Measurements from ENCODE around the gene MROH2A.

MROH2A gene

GRCh38 chr2:233766416-233766815, 11.7 kb upstream of the MROH2A start:
- no peak for DNase-seq (ENCODE audit: low read depth)

DNA sequence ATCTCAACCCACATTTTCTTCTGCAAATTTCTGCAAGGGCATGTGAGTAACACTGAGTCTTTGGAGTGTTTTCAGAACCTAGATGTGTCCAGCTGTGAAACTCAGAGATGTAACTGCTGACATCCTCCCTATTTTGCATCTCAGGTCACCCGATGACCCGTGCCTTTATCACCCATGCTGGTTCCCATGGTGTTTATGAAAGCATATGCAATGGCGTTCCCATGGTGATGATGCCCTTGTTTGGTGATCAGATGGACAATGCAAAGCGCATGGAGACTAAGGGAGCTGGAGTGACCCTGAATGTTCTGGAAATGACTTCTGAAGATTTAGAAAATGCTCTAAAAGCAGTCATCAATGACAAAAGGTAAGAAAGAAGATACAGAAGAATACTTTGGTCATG, 10.1 kb upstream of the MROH2A start:
- no peak for DNase-seq (ENCODE audit: low read depth)

DNA sequence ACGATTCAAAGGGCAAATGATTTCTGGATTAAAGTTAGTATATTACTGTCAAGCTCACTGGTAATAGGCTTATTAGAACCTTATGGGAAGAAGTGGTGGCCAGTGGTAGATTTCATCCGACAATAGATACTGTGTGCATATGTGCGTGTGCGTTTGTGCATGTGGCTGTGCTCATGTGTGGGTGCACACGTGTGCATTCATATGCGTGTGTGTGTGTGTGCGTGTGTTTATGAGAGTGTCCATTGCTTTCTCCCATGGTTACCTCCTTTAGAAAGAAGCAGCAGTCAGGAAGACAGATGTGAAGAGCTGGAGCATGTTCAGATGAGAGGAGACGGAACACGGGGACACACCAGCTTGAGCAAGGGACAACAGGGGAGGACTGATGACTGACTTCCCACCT, 8.9 kb upstream of the MROH2A start:
- no peak for DNase-seq (ENCODE audit: low read depth)

DNA sequence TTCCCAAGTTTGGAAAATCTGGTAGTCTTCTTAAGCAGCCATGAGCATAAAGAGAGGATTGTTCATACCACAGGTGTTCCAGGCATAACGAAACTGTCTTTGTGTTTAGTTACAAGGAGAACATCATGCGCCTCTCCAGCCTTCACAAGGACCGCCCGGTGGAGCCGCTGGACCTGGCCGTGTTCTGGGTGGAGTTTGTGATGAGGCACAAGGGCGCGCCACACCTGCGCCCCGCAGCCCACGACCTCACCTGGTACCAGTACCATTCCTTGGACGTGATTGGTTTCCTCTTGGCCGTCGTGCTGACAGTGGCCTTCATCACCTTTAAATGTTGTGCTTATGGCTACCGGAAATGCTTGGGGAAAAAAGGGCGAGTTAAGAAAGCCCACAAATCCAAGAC, 6.0 kb upstream of the MROH2A start:
- DNase-seq (ENCODE audit: low read depth), result no peak

DNA sequence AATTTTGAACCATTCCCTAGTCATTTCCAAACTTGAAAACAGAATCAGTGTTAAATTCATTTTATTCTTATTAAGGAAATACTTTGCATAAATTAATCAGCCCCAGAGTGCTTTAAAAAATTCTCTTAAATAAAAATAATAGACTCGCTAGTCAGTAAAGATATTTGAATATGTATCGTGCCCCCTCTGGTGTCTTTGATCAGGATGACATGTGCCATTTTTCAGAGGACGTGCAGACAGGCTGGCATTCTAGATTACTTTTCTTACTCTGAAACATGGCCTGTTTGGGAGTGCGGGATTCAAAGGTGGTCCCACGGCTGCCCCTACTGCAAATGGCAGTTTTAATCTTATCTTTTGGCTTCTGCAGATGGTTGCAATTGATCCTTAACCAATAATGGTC, 5.5 kb upstream of the MROH2A start:
- DNase-seq (ENCODE audit: low read depth), result no peak

DNA sequence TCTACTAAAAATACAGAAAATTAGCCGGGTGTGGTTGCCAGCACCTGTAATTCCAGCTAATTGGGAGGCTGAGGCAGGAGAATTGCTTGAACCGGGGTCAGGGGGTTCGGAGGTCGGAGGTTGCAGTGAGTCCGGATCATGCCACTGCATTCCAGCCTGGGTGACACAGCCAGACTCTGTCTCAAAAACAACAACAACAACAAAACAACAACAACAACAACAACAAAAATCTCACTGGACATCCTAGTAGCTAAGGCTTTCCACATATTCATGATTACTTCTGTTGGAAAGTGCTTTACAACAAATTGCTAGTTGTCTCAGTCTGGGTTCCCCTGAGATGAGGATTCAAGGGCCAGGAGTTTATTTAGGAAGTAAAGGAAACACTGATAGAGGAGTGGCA, 4.3 kb upstream of the MROH2A start:
- DNase-seq (ENCODE audit: low read depth), result no peak

GRCh38 chr2:233775414-233775813, 2.7 kb upstream of the MROH2A start:
- DNase-seq (ENCODE audit: low read depth), result no peak

DNA sequence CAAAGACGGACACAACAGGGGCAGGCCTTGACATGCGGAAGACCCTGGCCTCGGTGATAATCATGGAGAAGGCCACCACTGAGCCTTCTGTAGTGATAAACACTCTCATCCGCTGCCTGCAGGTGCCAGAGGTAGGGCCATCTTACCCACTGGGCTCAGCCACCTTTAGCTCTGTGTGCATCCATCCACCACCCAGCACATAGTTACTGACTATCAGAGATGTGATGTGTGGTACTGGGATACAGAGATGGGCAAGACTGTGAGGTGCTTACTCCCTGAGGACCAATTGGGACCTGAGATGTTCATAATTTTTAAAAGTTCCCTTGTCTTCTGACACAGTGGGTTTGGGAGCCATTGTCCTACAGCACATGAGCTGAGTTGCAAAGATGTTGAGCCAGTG, 1.6 kb downstream of the MROH2A start:
- no peak for DNase-seq (ENCODE audit: low read depth)

GRCh38 chr2:233780771-233781170, 2.6 kb downstream of the MROH2A start:
- no peak for DNase-seq (ENCODE audit: low read depth)

GRCh38 chr2:233789554-233789953, 11.4 kb downstream of the MROH2A start:
- DNase-seq (ENCODE audit: low read depth), result no peak

- no peak for DNase-seq (ENCODE audit: low read depth)
Measured at GRCh38 chr2:233791151-233791882, 13.2 kb downstream of the MROH2A start.

- DNase-seq (ENCODE audit: low read depth), result no peak
Measured at GRCh38 chr2:233791883-233792329, 13.8 kb downstream of the MROH2A start.

DNA sequence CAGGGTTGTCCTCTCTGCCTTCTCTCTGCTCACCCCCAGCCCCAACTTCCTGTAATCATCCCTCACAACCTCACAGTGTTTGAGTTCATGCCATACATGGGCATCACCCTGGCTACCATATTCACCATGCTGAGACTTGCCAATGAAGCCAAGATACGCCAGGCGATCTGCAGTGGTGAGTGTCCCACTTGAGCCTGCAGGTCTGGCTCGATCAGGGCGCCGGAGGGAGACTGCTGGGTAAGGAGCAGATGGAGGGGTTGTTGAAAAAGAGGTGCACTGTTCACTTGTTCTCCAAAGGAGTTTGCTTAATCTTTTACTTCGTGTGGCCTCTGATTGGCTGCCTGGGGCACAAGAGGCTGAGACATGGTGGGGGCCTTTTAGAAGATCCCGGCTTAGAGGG, 14.6 kb downstream of the MROH2A start:
- no peak for DNase-seq (ENCODE audit: low read depth)

DNA sequence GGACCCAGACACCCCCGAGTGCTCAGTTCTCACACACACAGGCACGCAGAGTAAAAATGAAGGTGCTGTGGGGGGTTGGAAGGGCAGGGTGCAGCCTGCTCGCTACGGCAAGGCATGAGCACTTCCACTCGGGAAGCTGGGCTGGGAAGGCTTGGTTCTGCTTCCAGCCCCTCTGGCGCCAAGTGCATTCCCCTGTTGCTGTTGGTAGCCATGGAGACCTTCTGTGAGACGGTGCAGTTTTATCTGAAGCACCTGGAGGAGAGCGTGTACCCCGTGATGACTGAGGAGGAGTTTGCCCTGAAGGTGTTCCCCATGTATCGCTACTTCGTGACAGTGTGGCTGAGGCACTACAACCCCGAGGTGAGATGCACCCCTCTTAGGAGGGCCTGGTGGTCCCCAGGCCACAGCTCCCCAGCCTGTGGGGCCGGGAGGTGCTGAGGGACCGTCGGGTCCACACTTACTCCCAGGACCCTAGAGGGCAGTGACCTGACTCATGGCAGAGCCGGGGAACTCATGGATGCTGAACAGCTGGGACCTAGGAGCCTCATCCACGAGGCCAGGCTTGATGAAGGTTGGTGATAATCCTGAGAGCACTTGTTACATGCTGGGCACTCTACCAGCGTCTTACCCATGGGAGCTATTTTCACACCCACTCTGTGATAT, 15.5 kb downstream of the MROH2A start:
- no peak for DNase-seq (ENCODE audit: low read depth)

DNA sequence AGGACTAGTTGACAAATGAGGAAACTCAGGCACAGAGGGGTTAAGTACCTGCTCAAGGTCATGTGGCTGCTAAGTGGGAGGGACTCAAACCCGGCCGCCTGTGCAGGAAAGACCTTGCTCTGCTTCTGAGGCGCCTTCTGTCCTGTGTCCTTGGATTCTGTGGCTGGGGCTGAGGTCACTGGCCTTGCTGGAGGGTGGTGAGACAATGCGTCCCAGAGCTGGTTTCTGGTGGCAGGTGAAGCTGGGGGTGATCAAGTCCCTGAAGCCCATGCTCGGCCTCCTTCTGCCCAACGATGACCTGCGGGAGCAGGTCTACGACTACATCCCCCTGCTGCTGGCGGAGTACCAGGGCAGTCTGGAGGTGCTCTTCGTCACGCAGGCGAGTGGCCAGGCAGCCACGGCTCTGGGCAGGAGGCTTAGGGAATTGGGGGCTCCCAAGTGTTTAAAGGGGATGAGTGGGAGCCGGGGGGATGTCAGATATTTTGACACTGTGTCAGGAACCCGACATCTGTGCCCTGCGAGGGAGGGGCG, 16.1 kb downstream of the MROH2A start:
- DNase-seq (ENCODE audit: low read depth), result no peak

GRCh38 chr2:233795735-233796171, 17.6 kb downstream of the MROH2A start:
- no peak for DNase-seq (ENCODE audit: low read depth)

DNA sequence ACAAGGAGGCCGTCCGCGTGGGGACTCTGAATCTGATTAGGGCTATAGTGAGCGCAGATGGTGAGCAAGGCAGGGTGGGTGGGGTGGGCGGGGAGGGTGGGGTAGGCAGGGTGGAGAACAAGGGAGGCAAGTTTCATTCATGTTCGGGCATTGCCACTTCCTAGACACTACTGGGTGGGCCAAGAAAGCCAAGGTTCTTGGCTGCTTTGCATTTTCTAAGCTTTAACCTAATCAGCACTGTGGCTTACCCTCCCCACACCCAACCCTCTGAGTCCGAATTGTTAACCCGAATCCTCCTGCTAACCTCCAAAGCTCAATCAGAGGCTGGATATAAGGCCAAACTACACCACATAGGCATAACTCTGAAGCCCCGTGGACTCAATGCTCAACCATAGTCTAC, 18.1 kb downstream of the MROH2A start:
- DNase-seq (ENCODE audit: low read depth), result no peak

DNA sequence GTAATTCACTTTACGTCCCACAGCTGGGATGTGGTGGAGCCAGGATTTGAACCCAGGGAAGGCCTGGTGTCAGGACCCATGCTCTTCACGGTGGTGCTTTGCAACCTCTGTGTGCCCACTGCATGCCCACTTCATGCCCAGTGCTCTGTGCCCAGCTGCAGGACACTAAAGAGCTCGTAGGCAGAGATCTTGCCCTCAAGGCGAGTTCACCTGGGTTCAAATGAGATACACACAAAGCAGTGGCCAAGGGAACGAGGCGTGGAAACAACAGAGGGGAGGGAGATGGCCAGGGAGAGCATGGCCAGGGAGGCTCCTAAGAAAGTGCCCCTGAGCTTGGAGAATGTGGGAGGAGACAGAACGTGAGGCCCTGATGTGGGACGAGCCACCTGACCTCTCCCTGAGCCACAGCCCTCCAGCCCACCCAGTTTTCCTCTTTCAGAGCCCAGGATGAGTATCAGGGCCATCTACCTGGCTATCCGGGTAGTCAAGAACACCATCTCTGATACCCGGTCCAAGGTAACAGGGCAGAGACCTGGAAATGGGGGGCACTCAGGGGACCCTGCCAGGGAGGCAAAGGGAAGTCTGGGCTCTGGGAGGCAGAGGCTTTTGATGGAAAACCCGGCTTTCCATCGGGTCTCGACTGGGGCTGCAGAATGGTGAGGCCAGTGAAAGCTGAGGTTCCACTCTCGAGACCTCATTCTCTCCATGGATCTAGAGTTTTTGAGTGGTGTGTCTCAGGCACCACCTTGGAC, 20.4 kb downstream of the MROH2A start:
- DNase-seq (ENCODE audit: low read depth), result no peak

DNA sequence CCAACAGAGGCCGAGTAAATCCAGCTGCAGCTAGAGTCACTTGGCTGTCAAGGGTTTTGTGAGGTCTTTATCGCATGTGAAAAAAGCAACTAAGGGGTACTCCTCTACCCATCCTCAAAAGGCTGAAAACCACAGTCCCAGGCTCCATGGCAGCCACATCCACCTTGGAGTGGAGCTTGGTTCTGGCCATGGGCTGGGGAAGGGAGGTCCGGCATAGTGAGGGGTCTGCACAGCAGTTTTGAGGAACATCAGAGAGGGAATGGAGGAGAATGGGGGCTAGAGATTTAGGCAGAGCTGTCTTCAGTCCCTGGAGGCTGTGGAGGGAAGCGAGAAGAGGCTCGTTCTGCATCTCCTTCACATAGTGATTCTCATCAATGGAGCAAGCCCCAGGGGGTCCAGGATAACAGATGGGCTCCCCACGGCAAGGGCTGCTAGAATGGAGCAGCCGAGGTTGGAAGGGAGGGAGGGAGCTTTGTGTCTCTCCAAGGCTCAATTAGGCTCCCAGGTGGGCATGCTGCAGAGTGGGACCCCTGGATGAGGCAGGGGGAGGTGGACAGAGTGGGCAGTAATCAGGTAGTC, 21.0 kb downstream of the MROH2A start:
- no peak for DNase-seq (ENCODE audit: low read depth)

DNA sequence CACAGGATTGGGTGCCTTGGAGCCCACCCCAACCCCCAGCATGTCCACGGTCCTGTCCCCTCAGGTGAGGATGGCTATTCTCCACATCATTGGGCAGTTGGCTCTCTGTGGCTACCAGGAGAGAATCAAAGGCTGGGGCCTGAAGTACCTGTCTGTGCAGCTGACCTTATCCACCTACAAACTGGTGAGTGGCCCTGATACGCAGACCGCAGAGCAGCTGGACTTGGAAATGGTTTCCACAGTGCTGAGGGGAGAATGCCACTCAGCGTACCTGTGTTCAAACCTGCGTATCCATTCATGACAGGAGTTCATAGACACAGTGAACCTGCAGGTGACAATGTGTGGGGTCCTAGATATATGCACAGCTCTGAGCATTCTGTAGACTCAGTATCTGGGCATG, 21.6 kb downstream of the MROH2A start:
- no peak for DNase-seq (ENCODE audit: low read depth)

GRCh38 chr2:233800208-233800607, 22.1 kb downstream of the MROH2A start:
- no peak for DNase-seq (ENCODE audit: low read depth)

- DNase-seq (ENCODE audit: low read depth), result no peak
Measured at GRCh38 chr2:233801357-233802131, 23.4 kb downstream of the MROH2A start.

Measured in activated gamma-delta T cell treated with anti-CD3 and anti-CD28 coated beads, Interleukin-2, amount 50 U/mL, for 16 hours (primary cell).